HEK293 (cell line): ENCODE results near the gene DDAH1.

Experiments used
- BCL6B ChIP-seq: fragments of 450-650 bp; formaldehyde crosslinking; IDR thresholded peaks from 2 replicates; pipeline ENCODE4 v1.5.1; 2017; ENCODE audit warnings: missing biosample characterization, missing genetic modification characterization
- PRDM1 ChIP-seq: fragments of 450-650 bp; formaldehyde crosslinking; IDR thresholded peaks from 2 replicates; pipeline ENCODE4; 2016; ENCODE audit warnings: missing biosample characterization, missing genetic modification characterization
- ZBTB8A ChIP-seq: fragments of 450-650 bp; formaldehyde crosslinking; IDR thresholded peaks from 2 replicates; pipeline ENCODE4 v1.5.1; 2016; ENCODE audit warnings: missing biosample characterization, missing genetic modification characterization
- ZNF184 ChIP-seq: fragments of 450-650 bp; IDR thresholded peaks from 2 replicates; pipeline ENCODE4 v1.5.1; 2018; ENCODE audit warnings: missing biosample characterization, mild to moderate bottlenecking, missing genetic modification characterization
- ZNF221 ChIP-seq: fragments of 450-650 bp; formaldehyde crosslinking; IDR thresholded peaks from 2 replicates; pipeline ENCODE4 v1.5.1; 2017; ENCODE audit warnings: missing biosample characterization, missing genetic modification characterization, borderline replicate concordance
- ZNF24 ChIP-seq: fragments of 450-650 bp; formaldehyde crosslinking; IDR thresholded peaks from 2 replicates; pipeline ENCODE4 v1.5.1; 2016; ENCODE audit warnings: missing biosample characterization, missing genetic modification characterization
- ZNF558 ChIP-seq: fragments of 450-650 bp; formaldehyde crosslinking; IDR thresholded peaks from 2 replicates; pipeline ENCODE4 v1.5.1; 2016; ENCODE audit warnings: missing biosample characterization, missing genetic modification characterization
- ZNF670 ChIP-seq: fragments of 450-650 bp; formaldehyde crosslinking; IDR thresholded peaks from 2 replicates; pipeline ENCODE4 v1.5.1; 2016; ENCODE audit warnings: missing biosample characterization, missing genetic modification characterization, low read depth
- ZNF776 ChIP-seq: fragments of 450-650 bp; formaldehyde crosslinking; IDR thresholded peaks from 2 replicates; pipeline ENCODE4 v1.5.0; 2017; ENCODE audit warnings: missing biosample characterization, missing genetic modification characterization, borderline replicate concordance
- TF ChIP-seq, protein P1 (sequence below): fragments of 450-650 bp; formaldehyde crosslinking; IDR thresholded peaks from 2 replicates; pipeline ENCODE4 v1.5.1; 2016; ENCODE audit warnings: missing biosample characterization, missing genetic modification characterization
- TF ChIP-seq, protein P2 (sequence below): IDR thresholded peaks from 2 replicates; pipeline ENCODE4 v1.6.1; 2011; ENCODE audit warnings: mild to moderate bottlenecking, low read depth, low read length, borderline replicate concordance
- TF ChIP-seq, protein P3 (sequence below): fragments of 450-650 bp; formaldehyde crosslinking; IDR thresholded peaks from 2 replicates; pipeline ENCODE4 v1.5.1; 2016; ENCODE audit warnings: missing biosample characterization, missing genetic modification characterization
- TF ChIP-seq, protein P4 (sequence below): fragments of 450-650 bp; formaldehyde crosslinking; IDR thresholded peaks from 2 replicates; pipeline ENCODE4 v1.5.1; 2016; ENCODE audit warnings: missing biosample characterization, missing genetic modification characterization

DNA sequence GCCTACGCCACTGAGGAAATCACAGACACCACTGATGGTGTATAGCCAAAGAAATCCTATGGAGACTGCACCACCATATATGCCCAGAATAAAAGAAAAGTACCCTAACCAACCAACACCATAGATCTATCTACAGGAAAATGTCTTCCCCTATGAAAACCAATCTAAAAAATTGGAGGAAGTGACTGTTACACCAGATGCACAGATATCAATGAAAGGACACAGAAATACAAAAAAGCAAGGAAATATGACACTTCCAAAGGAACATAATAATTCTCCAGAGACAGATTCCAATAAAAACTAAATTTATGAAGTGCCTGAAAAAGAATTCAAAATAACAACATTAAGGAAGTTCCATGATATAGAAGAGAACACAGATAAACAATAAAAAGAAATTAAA is 131.8 kb downstream of the DDAH1 start:
- TF ChIP-seq, protein P1, sequence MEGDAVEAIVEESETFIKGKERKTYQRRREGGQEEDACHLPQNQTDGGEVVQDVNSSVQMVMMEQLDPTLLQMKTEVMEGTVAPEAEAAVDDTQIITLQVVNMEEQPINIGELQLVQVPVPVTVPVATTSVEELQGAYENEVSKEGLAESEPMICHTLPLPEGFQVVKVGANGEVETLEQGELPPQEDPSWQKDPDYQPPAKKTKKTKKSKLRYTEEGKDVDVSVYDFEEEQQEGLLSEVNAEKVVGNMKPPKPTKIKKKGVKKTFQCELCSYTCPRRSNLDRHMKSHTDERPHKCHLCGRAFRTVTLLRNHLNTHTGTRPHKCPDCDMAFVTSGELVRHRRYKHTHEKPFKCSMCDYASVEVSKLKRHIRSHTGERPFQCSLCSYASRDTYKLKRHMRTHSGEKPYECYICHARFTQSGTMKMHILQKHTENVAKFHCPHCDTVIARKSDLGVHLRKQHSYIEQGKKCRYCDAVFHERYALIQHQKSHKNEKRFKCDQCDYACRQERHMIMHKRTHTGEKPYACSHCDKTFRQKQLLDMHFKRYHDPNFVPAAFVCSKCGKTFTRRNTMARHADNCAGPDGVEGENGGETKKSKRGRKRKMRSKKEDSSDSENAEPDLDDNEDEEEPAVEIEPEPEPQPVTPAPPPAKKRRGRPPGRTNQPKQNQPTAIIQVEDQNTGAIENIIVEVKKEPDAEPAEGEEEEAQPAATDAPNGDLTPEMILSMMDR (tag by site-specific recombination) = no peak
- no peak for TF ChIP-seq ZBTB8A
- no peak for TF ChIP-seq ZNF670 (tag by site-specific recombination)
- no peak for TF ChIP-seq ZNF558 (tag by site-specific recombination)
- no peak for TF ChIP-seq ZNF776 (tag by site-specific recombination)
- TF ChIP-seq, protein P2, sequence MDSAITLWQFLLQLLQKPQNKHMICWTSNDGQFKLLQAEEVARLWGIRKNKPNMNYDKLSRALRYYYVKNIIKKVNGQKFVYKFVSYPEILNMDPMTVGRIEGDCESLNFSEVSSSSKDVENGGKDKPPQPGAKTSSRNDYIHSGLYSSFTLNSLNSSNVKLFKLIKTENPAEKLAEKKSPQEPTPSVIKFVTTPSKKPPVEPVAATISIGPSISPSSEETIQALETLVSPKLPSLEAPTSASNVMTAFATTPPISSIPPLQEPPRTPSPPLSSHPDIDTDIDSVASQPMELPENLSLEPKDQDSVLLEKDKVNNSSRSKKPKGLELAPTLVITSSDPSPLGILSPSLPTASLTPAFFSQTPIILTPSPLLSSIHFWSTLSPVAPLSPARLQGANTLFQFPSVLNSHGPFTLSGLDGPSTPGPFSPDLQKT = no peak
- TF ChIP-seq ZNF184 (tag by site-specific recombination) = no peak
- TF ChIP-seq ZNF24 (tag by site-specific recombination) = no peak
- TF ChIP-seq, protein P3, sequence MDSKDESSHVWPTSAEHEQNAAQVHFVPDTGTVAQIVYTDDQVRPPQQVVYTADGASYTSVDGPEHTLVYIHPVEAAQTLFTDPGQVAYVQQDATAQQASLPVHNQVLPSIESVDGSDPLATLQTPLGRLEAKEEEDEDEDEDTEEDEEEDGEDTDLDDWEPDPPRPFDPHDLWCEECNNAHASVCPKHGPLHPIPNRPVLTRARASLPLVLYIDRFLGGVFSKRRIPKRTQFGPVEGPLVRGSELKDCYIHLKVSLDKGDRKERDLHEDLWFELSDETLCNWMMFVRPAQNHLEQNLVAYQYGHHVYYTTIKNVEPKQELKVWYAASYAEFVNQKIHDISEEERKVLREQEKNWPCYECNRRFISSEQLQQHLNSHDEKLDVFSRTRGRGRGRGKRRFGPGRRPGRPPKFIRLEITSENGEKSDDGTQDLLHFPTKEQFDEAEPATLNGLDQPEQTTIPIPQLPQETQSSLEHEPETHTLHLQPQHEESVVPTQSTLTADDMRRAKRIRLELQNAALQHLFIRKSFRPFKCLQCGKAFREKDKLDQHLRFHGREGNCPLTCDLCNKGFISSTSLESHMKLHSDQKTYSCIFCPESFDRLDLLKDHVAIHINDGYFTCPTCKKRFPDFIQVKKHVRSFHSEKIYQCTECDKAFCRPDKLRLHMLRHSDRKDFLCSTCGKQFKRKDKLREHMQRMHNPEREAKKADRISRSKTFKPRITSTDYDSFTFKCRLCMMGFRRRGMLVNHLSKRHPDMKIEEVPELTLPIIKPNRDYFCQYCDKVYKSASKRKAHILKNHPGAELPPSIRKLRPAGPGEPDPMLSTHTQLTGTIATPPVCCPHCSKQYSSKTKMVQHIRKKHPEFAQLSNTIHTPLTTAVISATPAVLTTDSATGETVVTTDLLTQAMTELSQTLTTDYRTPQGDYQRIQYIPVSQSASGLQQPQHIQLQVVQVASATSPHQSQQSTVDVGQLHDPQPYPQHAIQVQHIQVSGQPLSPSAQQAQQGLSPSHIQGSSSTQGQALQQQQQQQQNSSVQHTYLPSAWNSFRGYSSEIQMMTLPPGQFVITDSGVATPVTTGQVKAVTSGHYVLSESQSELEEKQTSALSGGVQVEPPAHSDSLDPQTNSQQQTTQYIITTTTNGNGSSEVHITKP (tag by site-specific recombination) = no peak
- TF ChIP-seq PRDM1 (tag by site-specific recombination) = no peak
- no peak for TF ChIP-seq BCL6B (tag by site-specific recombination)
- no peak for TF ChIP-seq ZNF221 (tag by site-specific recombination)
- TF ChIP-seq, protein P4, sequence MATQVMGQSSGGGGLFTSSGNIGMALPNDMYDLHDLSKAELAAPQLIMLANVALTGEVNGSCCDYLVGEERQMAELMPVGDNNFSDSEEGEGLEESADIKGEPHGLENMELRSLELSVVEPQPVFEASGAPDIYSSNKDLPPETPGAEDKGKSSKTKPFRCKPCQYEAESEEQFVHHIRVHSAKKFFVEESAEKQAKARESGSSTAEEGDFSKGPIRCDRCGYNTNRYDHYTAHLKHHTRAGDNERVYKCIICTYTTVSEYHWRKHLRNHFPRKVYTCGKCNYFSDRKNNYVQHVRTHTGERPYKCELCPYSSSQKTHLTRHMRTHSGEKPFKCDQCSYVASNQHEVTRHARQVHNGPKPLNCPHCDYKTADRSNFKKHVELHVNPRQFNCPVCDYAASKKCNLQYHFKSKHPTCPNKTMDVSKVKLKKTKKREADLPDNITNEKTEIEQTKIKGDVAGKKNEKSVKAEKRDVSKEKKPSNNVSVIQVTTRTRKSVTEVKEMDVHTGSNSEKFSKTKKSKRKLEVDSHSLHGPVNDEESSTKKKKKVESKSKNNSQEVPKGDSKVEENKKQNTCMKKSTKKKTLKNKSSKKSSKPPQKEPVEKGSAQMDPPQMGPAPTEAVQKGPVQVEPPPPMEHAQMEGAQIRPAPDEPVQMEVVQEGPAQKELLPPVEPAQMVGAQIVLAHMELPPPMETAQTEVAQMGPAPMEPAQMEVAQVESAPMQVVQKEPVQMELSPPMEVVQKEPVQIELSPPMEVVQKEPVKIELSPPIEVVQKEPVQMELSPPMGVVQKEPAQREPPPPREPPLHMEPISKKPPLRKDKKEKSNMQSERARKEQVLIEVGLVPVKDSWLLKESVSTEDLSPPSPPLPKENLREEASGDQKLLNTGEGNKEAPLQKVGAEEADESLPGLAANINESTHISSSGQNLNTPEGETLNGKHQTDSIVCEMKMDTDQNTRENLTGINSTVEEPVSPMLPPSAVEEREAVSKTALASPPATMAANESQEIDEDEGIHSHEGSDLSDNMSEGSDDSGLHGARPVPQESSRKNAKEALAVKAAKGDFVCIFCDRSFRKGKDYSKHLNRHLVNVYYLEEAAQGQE (tag by site-specific recombination) = no peak
